PFSK-1 (cell line): ENCODE measurements around the gene ITGA3.

Experiments used
- FOXP2 ChIP-seq: optimal IDR thresholded peaks from 2 replicates; pipeline ENCODE3; 2011; ENCODE audit warnings: borderline replicate concordance, control low read depth, inconsistent platforms; ENCODE audit not compliant: insufficient read depth; ENCODE audit errors: extremely low read length, extremely low read depth
- POLR2AphosphoS5 ChIP-seq: IDR thresholded peaks from 2 replicates; pipeline ENCODE4 v1.6.1; 2012; ENCODE audit warnings: low read depth, mild to moderate bottlenecking, control low read depth, low read length, moderate library complexity
- REST ChIP-seq, 2 experiments: IDR thresholded peaks; 2 replicates each; pipeline versions ENCODE4 v1.6.1 to v1.8.0; 2011 to 2012; ENCODE audit warnings: low read depth in 2 of 2, low read length in 2 of 2, control low read depth in 1 of 2, inconsistent platforms in 1 of 2, mild to moderate bottlenecking in 1 of 2, moderate library complexity in 1 of 2; ENCODE audit not compliant: insufficient read depth in 1 of 2
- SIN3A ChIP-seq: IDR thresholded peaks from 2 replicates; pipeline ENCODE4 v1.6.1; 2012; ENCODE audit warnings: mild to moderate bottlenecking, low read length, moderate library complexity, borderline replicate concordance; ENCODE audit not compliant: insufficient read depth
- TAF1 ChIP-seq: IDR thresholded peaks from 2 replicates; pipeline ENCODE4 v1.6.1; 2012; ENCODE audit warnings: low read length, control low read depth, borderline replicate concordance; ENCODE audit not compliant: insufficient read depth

ITGA3 gene

GRCh38 chr17:50102164-50102991, 46.5 kb downstream of the ITGA3 start:
- TF ChIP-seq POLR2AphosphoS5 (no peak), FOXP2 (no peak), SIN3A (no peak)

GRCh38 chr17:50103252-50103651, 47.3 kb downstream of the ITGA3 start:
- TF ChIP-seq FOXP2 (no peak), TAF1 (no peak), POLR2AphosphoS5 (no peak), REST (IDR thresholded peaks at IDR 0.05; ENCODE audit: insufficient read depth in 1 of 2, low read depth in 2 of 2, low read length in 2 of 2) (no peak), SIN3A (no peak)

- TF ChIP-seq SIN3A (no peak), REST (IDR thresholded peaks at IDR 0.05; ENCODE audit: insufficient read depth in 1 of 2, low read depth in 2 of 2, low read length in 2 of 2) (no peak), FOXP2 (no peak), POLR2AphosphoS5 (no peak), TAF1 (no peak)
Measured at GRCh38 chr17:50103941-50104340, 48.0 kb downstream of the ITGA3 start.

GRCh38 chr17:50105811-50106210, 49.9 kb downstream of the ITGA3 start:
- TF ChIP-seq REST (IDR thresholded peaks at IDR 0.05; ENCODE audit: insufficient read depth in 1 of 2, low read depth in 2 of 2, low read length in 2 of 2) (no peak), SIN3A (no peak), FOXP2 (no peak), TAF1 (no peak), POLR2AphosphoS5 (no peak)

GRCh38 chr17:50106393-50107131, 50.7 kb downstream of the ITGA3 start:
- no peak for TF ChIP-seq SIN3A
- TF ChIP-seq FOXP2, result no peak
- no peak for TF ChIP-seq POLR2AphosphoS5
- no peak for TF ChIP-seq REST (IDR thresholded peaks at IDR 0.05; ENCODE audit: insufficient read depth in 1 of 2, low read depth in 2 of 2, low read length in 2 of 2)
- no peak for TF ChIP-seq TAF1
